ENCODE results near the gene ITPKB.

- no peak for TF ChIP-seq CTCF (IDR thresholded peaks at IDR 0.05; ENCODE audit: low read length)
- TF ChIP-seq EZH2 (IDR thresholded peaks at IDR 0.05; ENCODE audit: borderline replicate concordance, low read length), result no peak
Measured at GRCh38 chr1:226639631-226640061, 99.4 kb downstream of the ITPKB start.
